HG03196 (cell line): ENCODE data around the gene HES4.
"Not testable (repeated sequence)": the region's sequence is repeated elsewhere in the genome, so short reads cannot be mapped to it uniquely, and the experiment has no call there.

Source experiments
- ATAC-seq: cut with Tn5 transposase; IDR thresholded peaks from one replicate; pipeline ENCODE4 v1.9.1; 2021; ENCODE audit not compliant: unreplicated experiment

Gene HES4

GRCh38 chr1:1000357-1001056, 610 bp upstream of the HES4 start:
- peak; percentile 12 for ATAC-seq

GRCh38 chr1:998995-999724, 737 bp downstream of the HES4 start:
- peak; percentile 14 for ATAC-seq

- ATAC-seq, result no peak
Observed at GRCh38 chr1:998745-998994, 1.2 kb downstream of the HES4 start.

- ATAC-seq, result no peak
Observed at GRCh38 chr1:997993-998744, 1.7 kb downstream of the HES4 start.

- ATAC-seq, result no peak
Observed at GRCh38 chr1:997713-997992, 2.2 kb downstream of the HES4 start.

GRCh38 chr1:996851-997712, 2.8 kb downstream of the HES4 start:
- no peak for ATAC-seq

GRCh38 chr1:995665-996633, 3.9 kb downstream of the HES4 start:
- ATAC-seq, result no peak

- ATAC-seq, result not testable (repeated sequence)
Observed at GRCh38 chr1:994546-994945, 5.4 kb downstream of the HES4 start.

GRCh38 chr1:993379-993995, 6.4 kb downstream of the HES4 start:
- ATAC-seq, result no peak

- no peak for ATAC-seq
Observed at GRCh38 chr1:992362-992761, 7.5 kb downstream of the HES4 start.

- ATAC-seq, result no peak
Observed at GRCh38 chr1:991895-992294, 8.0 kb downstream of the HES4 start.

- not testable (repeated sequence) for ATAC-seq
Observed at GRCh38 chr1:991275-991674, 8.6 kb downstream of the HES4 start.

GRCh38 chr1:988061-988460, 11.8 kb downstream of the HES4 start:
- not testable (repeated sequence) for ATAC-seq

- no peak for ATAC-seq
Observed at GRCh38 chr1:985126-985525, 14.8 kb downstream of the HES4 start.

GRCh38 chr1:984476-984814, 15.5 kb downstream of the HES4 start:
- no peak for ATAC-seq

GRCh38 chr1:983798-984475, 16.0 kb downstream of the HES4 start:
- no peak for ATAC-seq

GRCh38 chr1:982765-983436, 17.0 kb downstream of the HES4 start:
- no peak for ATAC-seq

GRCh38 chr1:981955-982558, 17.8 kb downstream of the HES4 start, which contains the start of gene PERM1:
TSS of gene PERM1 (minus strand) at chr1:982093. CDS start at chr1:981029, 1,064 bp downstream.
- ATAC-seq, result no peak
